NCI-H1694 treated with DMSO at 0.1 percent for 48 hours (cell line): ENCODE measurements around the gene GRAP2.
"Not testable (repeated sequence)": the region's sequence is repeated elsewhere in the genome, so short reads cannot be mapped to it uniquely, and the experiment has no call there.

Experiments
- DNase-seq: peaks from one replicate; lab custom pipeline; 2025; lab: John Stamatoyannopoulos, UW

The GRAP2 gene

GRCh38 chr22:39943953-39944872 lies 43.3 kb downstream of the GRAP2 start:
- no peak for DNase-seq

GRCh38 chr22:39946126-39946502 lies 45.2 kb downstream of the GRAP2 start:
- DNase-seq = no peak

- DNase-seq = no peak
Measured at GRCh38 chr22:39946503-39947219, 45.8 kb downstream of the GRAP2 start.

- no peak for DNase-seq
Measured at GRCh38 chr22:39947220-39948216, 46.6 kb downstream of the GRAP2 start.

- no peak for DNase-seq
Measured at GRCh38 chr22:39949964-39950737, 49.3 kb downstream of the GRAP2 start.

- not testable (repeated sequence) for DNase-seq
Measured at GRCh38 chr22:39951603-39952293, 50.9 kb downstream of the GRAP2 start.

- DNase-seq = no peak
Measured at GRCh38 chr22:39952347-39952746, 51.5 kb downstream of the GRAP2 start.

GRCh38 chr22:39953101-39953500 lies 52.2 kb downstream of the GRAP2 start:
- DNase-seq = no peak

GRCh38 chr22:39954584-39955055 lies 53.7 kb downstream of the GRAP2 start:
- DNase-seq = no peak

GRCh38 chr22:39955675-39956074 lies 54.8 kb downstream of the GRAP2 start:
- DNase-seq = no peak

GRCh38 chr22:39956932-39957664 lies 56.2 kb downstream of the GRAP2 start:
- no peak for DNase-seq

- no peak for DNase-seq
Measured at GRCh38 chr22:39958009-39958711, 57.3 kb downstream of the GRAP2 start.

- no peak for DNase-seq
Measured at GRCh38 chr22:39958949-39959639, 58.2 kb downstream of the GRAP2 start.

- no peak for DNase-seq
Measured at GRCh38 chr22:39959640-39960447, 59.0 kb downstream of the GRAP2 start, which contains the start of gene TMA7B. Gene TMA7B, plus strand, starts transcription at chr22:39960397. Its CDS starts 3,978 bp downstream, at chr22:39964375.

GRCh38 chr22:39960791-39961746 lies 60.2 kb downstream of the GRAP2 start:
- no peak for DNase-seq

- DNase-seq = no peak
Measured at GRCh38 chr22:39962071-39962470, 61.2 kb downstream of the GRAP2 start.
